ENCODE data around the gene RASSF8.

The RASSF8 gene

DNA sequence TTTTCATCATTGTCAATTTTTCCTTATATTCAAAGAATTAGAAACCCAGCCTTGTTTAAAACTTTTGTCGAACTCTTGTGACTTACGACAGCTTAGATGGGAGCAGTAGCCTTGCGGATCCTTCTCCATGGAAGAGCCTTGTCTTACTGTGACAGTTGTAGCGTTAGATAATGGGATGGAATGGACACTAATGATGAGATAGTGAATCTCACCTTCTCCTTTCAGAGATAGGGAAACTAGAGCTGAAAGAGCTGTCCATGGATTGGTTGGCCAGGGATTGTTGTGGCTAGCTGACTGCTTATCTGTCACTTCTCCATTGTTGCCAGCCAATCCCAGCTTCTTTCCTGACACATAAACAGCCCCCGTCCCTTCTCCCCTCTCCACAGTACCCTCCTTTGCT is 107.0 kb downstream of the RASSF8 start:
- TF ChIP-seq, protein P1, sequence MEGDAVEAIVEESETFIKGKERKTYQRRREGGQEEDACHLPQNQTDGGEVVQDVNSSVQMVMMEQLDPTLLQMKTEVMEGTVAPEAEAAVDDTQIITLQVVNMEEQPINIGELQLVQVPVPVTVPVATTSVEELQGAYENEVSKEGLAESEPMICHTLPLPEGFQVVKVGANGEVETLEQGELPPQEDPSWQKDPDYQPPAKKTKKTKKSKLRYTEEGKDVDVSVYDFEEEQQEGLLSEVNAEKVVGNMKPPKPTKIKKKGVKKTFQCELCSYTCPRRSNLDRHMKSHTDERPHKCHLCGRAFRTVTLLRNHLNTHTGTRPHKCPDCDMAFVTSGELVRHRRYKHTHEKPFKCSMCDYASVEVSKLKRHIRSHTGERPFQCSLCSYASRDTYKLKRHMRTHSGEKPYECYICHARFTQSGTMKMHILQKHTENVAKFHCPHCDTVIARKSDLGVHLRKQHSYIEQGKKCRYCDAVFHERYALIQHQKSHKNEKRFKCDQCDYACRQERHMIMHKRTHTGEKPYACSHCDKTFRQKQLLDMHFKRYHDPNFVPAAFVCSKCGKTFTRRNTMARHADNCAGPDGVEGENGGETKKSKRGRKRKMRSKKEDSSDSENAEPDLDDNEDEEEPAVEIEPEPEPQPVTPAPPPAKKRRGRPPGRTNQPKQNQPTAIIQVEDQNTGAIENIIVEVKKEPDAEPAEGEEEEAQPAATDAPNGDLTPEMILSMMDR (IDR thresholded peaks at IDR 0.05; ENCODE audit: extremely low read depth, missing control alignments): no peak
- DNase-seq (ENCODE audit: low spot score): no peak

DNA sequence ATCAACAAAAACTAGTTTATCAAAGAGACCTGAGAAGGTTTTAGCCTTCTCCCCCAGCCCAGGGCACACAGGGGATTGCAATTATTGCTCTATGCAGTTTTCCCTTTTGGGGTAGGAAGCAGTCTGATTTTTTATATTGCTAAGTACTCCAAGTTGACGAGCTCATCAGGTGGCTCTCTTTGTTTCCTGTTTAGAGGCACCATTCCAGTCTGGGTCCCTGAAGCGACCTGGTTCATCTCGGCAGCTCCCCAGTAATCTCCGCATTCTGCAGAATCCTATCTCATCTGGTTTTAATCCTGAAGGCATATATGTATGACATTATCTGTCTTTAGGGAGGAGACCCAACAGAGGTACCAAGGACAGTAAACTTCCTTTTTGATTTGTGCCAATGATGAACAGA is 110.0 kb downstream of the RASSF8 start:
- no peak for DNase-seq (ENCODE audit: low spot score)
- TF ChIP-seq, protein P1 (IDR thresholded peaks at IDR 0.05; ENCODE audit: extremely low read depth, missing control alignments): no peak

DNA sequence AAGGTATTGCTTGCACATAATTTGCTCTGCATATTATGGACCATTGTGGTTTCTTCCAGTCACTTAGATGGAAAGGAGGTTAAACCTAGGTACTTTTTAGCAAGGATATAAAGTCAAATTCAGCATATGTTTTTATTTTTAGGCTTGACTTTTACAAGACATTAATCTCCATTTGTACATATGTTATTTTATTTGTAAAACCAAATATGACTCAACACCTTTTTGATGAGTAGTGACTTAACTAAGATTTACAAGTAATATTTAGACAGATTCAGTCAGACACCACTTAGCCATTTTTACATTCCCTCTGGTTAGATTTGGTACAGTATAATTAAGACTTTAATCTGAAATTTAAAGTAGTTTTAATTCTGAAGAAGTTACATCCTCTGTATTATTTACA is 111.3 kb downstream of the RASSF8 start:
- DNase-seq (ENCODE audit: low spot score): no peak
- TF ChIP-seq, protein P1 (IDR thresholded peaks at IDR 0.05; ENCODE audit: extremely low read depth, missing control alignments): no peak

DNA sequence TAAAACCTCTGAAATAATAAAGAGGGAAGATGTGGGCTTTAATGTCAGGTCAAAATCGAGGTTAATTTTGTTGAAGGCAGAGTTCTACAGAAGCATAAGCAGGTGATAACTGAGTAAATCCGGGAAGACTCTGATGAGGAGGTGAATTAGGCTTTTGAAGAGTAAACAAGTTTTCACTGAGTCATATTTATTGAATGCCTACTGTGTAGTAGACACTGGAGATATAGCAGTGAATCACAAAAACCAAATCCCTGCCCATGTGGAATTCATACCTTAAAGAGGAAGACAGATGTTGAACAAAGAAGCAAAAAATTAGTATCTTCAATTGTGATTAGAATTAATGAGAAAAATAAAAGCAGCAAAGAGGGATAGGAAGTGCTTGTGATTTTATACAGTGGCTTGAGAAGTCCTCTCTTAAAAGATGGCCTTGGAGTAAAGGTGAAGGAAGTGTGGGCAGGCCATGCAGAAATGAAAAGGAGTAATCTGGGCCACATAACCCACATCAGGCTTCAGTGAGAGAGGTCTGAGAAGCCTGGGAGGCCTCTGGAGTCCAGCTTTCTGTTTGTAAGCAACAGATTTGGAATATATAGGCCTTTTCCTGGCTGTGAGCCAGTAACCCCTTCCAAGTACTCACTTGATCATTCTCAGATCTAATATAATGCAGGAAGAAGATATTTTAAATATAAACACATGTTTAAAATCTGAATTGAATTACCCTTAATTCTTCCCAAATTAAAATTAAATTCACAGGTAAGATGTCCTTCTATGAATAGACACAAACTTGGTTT is 119.6 kb downstream of the RASSF8 start:
- TF ChIP-seq, protein P1 (IDR thresholded peaks at IDR 0.05; ENCODE audit: extremely low read depth, missing control alignments): no peak
- DNase-seq (ENCODE audit: low spot score): no peak

DNA sequence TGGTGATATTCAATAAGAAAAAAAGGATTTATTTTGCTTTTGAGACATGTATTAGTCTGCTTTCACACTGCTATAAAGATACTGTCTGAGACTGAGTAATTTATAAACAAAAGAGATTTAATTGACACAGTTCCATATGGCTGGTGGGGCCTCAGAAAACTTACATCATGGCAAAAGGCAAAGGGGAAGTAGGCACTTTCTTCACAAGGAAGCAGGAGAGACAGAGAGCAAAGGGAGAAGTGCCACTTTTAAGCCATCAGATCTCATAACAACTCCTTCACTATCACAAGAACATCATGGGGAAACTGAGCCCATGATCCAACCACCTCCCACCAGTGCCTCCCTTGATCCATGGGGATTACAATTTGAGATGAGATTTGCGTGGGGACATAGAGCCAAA is 122.4 kb downstream of the RASSF8 start:
- no peak for DNase-seq (ENCODE audit: low spot score)
- TF ChIP-seq, protein P1 (IDR thresholded peaks at IDR 0.05; ENCODE audit: extremely low read depth, missing control alignments): no peak

DNA sequence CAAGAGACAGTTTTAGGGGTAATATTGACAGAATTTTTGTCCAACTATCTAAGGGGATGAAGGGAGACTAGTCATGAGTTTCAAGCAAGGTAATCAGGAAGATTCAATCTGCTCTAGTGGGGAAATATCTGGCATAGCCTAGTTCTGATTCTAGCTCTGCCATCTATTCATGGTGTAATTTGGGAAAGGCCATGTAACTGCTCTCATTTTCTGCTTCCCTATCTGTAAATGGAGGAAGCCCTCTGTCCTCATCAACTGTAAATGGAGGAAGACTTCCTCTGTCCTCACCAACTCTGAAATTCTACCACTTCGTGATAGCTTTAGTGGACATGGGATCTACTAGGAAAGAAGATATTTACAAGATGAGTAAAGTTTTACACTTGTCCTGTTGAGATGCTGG is 128.5 kb downstream of the RASSF8 start:
- TF ChIP-seq, protein P1 (IDR thresholded peaks at IDR 0.05; ENCODE audit: extremely low read depth, missing control alignments): no peak
- DNase-seq (ENCODE audit: low spot score): no peak

DNA sequence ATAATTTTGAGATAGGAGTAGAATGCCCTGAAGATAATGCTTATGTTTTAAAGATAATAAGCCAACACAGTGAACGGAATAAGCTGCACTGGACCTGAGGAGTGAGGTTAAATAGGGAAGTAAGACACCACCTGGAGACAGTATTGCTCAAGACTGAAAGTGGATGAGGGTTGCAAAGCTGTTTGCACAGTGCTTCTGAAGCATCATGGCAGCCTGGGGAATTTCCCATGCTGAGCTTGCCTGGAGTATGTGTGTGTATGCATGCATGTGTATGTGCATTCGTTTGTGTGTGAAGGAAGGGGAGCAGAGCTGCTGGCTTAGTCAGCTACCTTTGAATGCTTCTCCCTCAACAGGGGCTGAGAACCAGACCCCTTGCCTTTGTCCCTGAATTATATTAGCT is 130.5 kb downstream of the RASSF8 start:
- peak; percentile 52 for DNase-seq (ENCODE audit: low spot score)
- TF ChIP-seq, protein P1 (IDR thresholded peaks at IDR 0.05; ENCODE audit: extremely low read depth, missing control alignments): no peak

Measured in GM20000 (cell line).